GM19025 (cell line): ENCODE results near the gene RASA3.

ENCODE experiments used
- ATAC-seq: cut with Tn5 transposase; IDR thresholded peaks from one replicate; pipeline ENCODE4 v1.9.1; 2021; ENCODE audit warnings: mild to moderate bottlenecking, low read depth, moderate library complexity; ENCODE audit not compliant: unreplicated experiment

The RASA3 gene

GRCh38 chr13:114070098-114070799 is 62.2 kb downstream of the RASA3 start:
- ATAC-seq, result no peak

GRCh38 chr13:114069376-114070097 is 62.9 kb downstream of the RASA3 start:
- no peak for ATAC-seq

GRCh38 chr13:114068656-114069318 is 63.6 kb downstream of the RASA3 start:
- ATAC-seq, result no peak

GRCh38 chr13:114067886-114068651 is 64.4 kb downstream of the RASA3 start:
- ATAC-seq, result no peak

DNA sequence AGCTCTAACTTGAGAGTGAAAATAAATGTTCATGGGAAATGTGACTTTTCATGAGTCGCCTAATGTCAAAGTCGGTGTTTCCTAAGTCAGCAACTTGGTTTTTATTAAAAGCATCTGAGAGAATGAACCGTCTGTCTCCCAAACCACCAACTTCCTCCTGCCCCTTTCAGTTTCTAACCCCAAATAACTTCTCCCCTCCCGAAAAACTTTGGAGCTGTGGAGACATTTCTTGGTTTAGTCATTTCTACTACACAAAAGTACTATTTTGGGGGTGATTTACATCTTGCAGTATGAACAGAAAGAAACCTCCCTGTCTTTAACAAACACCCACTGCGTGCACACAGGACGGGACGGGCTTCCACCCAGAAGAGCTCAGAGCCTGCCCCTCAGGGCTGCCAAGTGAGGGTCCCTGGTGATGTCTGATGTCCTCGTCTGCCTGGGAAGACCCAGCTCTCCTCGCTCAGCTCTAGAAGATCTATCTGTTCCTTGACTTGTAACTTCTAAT is 65.0 kb downstream of the RASA3 start:
- peak; percentile 39 for ATAC-seq

DNA sequence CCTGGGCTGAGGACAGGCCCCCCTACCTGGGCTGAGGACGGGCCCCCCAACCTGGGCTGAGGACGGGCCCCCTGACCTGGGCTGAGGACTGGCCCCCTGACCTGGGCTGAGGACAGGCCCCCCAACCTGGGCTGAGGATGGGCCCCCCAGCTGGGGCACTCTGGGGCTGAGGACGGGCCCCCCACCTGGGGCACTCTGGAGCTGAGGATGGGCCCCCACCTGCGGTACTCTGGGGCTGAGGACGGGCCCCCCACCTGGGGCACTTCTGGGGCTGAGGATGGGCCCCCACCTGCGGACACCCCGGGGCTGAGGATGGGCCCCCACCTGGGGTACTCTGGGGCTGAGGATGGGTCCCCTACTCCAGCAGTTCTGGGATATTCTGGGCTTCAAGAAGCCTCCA is 65.5 kb downstream of the RASA3 start:
- ATAC-seq, result no peak

DNA sequence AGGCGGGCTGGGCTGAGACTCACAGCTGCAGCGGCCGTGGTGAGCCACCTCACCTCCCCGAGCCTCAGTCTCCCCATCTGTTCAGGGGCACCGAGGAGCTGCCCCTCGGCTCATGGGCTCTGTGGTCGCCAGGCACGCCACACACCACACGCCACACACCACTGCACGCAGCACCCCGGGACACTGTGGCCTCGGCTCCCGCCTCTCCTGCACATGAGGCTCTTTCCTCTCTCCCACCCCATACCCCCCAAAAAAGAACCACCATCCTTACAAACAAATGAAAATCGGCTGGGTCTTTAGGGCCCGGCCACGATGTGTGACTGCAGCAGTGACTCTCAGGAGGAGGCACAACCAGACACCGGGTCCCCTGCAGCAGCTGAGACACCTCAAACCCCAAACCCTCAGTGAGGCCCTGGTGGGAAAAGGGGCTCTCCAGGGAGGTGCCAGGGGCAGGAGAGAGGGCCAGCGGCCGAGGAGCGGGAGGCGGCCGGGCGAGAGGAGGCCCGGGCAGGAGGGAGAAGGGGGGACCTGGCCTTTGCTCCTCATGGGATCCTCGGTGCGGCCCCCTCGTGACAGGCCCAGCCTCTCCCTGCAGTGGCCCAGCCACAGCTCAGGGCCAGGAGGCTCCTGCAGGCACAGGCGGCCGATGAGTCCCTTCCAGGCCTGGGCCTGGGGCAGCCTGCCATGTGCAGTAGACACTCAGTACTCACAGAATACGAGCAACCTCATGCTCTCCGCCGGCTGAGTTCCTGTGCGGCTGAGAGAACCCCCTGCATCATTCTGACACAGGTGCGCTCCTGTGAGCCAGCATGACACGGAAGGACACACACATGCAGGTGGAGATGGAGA is 66.3 kb downstream of the RASA3 start:
- peak; percentile 1 for ATAC-seq

- ATAC-seq, result peak; percentile 45
Measured at GRCh38 chr13:114065141-114065925, 67.1 kb downstream of the RASA3 start.

- ATAC-seq, result no peak
Measured at GRCh38 chr13:114064450-114065140, 67.8 kb downstream of the RASA3 start.

DNA sequence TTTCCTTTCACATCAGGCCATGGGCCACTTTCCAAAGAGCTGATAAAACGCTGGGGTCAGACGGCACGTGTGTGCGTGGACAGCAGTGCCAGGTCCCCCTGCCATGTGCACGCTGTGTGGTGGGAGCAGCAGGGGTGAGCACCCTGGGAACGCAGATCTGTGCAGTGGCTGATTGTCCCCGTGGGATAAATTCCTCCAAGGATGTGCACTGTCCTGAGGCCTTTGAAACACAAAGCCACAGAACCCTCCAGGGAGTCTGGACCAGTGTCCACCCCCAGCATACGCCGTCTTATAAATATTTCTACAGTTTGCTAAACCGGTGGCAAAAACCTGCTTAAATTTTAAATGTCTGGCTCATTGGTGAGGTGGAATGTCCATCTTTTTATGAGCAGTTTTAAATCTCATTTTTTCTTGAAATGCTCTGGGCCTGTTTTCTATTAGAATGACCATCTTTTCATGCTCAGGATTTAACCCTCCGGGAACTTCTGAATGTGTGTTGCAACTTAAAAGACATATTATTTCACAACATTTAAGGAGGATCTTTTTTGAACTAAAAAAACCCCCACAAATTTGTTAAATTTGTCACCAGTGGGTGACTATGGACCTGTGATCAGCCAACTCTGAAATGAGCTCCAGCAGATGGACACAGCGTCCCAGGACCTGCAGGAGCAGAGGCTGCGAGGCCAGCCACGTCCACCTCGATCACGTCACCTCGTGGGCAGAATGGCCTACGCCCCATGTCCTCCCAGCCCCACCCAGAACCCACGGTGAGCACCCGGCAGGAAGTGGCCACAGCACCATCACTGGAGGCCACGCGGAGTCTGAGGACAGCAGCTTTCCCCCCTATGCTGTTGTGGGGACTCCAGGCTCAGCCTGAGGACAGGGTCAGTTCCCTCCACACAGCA is 68.6 kb downstream of the RASA3 start:
- ATAC-seq, result no peak

GRCh38 chr13:114062754-114063153 is 69.7 kb downstream of the RASA3 start:
- no peak for ATAC-seq

DNA sequence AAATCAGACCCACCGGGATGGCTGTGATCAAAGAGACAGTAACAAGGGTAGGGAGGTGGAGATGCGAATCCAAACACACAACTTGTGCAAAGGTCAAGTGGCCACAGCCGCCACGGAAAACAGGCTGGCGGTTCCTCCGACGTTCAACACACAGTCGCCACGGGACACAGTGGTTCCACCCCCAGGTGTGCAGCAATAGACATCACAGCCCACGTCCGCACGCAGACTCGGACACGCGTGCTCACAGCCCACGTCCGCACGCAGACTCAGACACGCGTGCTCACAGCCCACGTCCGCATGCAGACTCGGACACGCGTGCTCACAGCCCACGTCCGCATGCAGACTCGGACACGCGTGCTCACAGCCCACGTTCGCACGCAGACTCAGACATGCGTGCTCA is 70.1 kb downstream of the RASA3 start:
- no peak for ATAC-seq

DNA sequence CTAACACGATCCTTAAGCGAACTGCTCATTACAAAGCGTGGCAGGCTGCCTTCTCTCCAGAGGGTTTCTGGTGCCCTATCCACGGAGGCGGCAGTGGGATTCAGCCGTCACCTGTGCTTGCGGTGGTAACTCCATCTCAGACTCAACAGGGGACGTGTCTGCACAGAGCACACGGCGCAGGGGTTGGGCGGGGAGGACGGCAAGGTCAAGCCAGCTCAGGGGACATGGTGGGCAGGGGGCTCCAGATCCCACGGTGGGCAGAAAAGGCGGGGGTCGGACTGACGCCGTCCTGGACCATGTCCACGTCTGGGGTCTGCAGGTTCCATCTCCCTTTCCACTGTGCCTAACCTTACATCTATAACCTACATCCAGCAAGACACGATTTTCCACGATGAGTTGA is 70.7 kb downstream of the RASA3 start:
- no peak for ATAC-seq

DNA sequence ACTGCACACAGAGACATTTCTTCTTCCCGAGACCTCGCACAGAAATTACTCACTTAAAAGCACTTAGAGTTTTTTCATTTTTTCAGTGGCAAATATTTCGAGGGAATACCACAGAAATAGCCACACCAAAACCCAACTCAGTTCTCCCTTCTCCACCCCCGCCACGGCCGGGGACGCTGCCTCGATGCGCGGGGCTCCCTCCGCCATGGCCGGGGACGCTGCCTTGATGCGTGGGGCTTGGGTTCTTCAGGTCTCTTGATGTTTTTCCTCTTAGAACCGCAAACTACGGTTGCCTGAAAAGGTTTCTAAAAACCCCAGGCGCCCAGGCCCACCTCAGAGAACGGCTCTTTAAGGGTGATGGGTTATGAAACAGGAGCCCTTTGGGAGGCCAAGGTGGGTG is 71.4 kb downstream of the RASA3 start:
- no peak for ATAC-seq

GRCh38 chr13:114059946-114060860 is 72.2 kb downstream of the RASA3 start:
- ATAC-seq, result no peak

- no peak for ATAC-seq
Measured at GRCh38 chr13:114059428-114059827, 73.0 kb downstream of the RASA3 start.
